ENCODE measurements around the gene GABARAPL2.
A peak's percentile ranks its signal among the peaks of the same experiment; 100 is the strongest.

The GABARAPL2 gene

GRCh38 chr16:75593308-75593707, 27.1 kb downstream of the GABARAPL2 start:
- FAIRE-seq: no peak

- FAIRE-seq: no peak
Observed at GRCh38 chr16:75593825-75594820, 27.9 kb downstream of the GABARAPL2 start.

- no peak for FAIRE-seq
Observed at GRCh38 chr16:75599452-75600277, 33.5 kb downstream of the GABARAPL2 start.

GRCh38 chr16:75603241-75603640, 37.1 kb downstream of the GABARAPL2 start:
- no peak for FAIRE-seq

GRCh38 chr16:75606507-75606906, 40.3 kb downstream of the GABARAPL2 start:
- FAIRE-seq: no peak

- no peak for FAIRE-seq
Observed at GRCh38 chr16:75614066-75614897, 48.1 kb downstream of the GABARAPL2 start.

GRCh38 chr16:75615619-75616018, 49.4 kb downstream of the GABARAPL2 start:
- FAIRE-seq: no peak

GRCh38 chr16:75616521-75617010, 50.4 kb downstream of the GABARAPL2 start:
- FAIRE-seq: no peak

GRCh38 chr16:75617121-75617520, 50.9 kb downstream of the GABARAPL2 start:
- no peak for FAIRE-seq

GRCh38 chr16:75618780-75619179, 52.6 kb downstream of the GABARAPL2 start:
- FAIRE-seq: no peak

GRCh38 chr16:75620326-75621169, 54.4 kb downstream of the GABARAPL2 start:
- FAIRE-seq: no peak

- FAIRE-seq: no peak
Observed at GRCh38 chr16:75621170-75621477, 54.9 kb downstream of the GABARAPL2 start.

GRCh38 chr16:75622761-75623605, 56.8 kb downstream of the GABARAPL2 start, which contains the start of gene ADAT1:
Gene ADAT1, minus strand, starts transcription at chr16:75623281. Its CDS starts 2,482 bp downstream, at chr16:75620799.
- peak; percentile 34 for FAIRE-seq

GRCh38 chr16:75624921-75625334, 58.7 kb downstream of the GABARAPL2 start:
- no peak for FAIRE-seq

GRCh38 chr16:75626806-75627205, 60.6 kb downstream of the GABARAPL2 start:
- no peak for FAIRE-seq
